Gastrocnemius medialis (tissue), 4 donors: ENCODE results near the gene APBA3. TPM values are rescaled to one million over a fixed set of nuclear protein-coding genes. Genes with fewer than 3 reads are reported as not detected.

ENCODE experiments used
- ATAC-seq, 2 donors: fragments of 150-250 bp; one replicate each; pipeline ENCODE4 v1.9.1; 2016
- DNase-seq, 2 donors: peaks; one replicate each; pipeline ENCODE4 v3.0.0-alpha.2; 2019
- H3K27ac ChIP-seq, 4 donors: fragments of 200-600 bp; sonication (generic); 1 replicate in 1 of 4; 2 replicates in 3 of 4; pipeline ENCODE4 v1.5.1; 2016 to 2018; ENCODE audit warnings: mild to moderate bottlenecking in 2 of 4, moderate library complexity in 1 of 4
- H3K27me3 ChIP-seq, 3 donors: fragments of 200-600 bp; sonication (generic) in 2 of 3; 1 replicate in 1 of 3; 2 replicates in 2 of 3; pipeline versions ENCODE4 v1.5.1 to v1.6.0; 2016 to 2019; ENCODE audit warnings: mild to moderate bottlenecking in 1 of 3, moderate library complexity in 1 of 3
- H3K36me3 ChIP-seq, 2 donors: fragments of 200-600 bp; sonication (generic) in 1 of 2; one replicate each; pipeline ENCODE4 v1.5.1; 2017 to 2018
- H3K4me1 ChIP-seq, 2 donors: fragments of 200-600 bp; sonication (generic) in 1 of 2; one replicate each; pipeline ENCODE4 v1.5.1; 2016 to 2017; ENCODE audit warnings: mild to moderate bottlenecking in 2 of 2
- H3K4me3 ChIP-seq, 4 donors: fragments of 200-600 bp; sonication (generic) in 3 of 4; 1 replicate in 1 of 4; 2 replicates in 3 of 4; pipeline ENCODE4 v1.5.1; 2016 to 2019; ENCODE audit warnings: mild to moderate bottlenecking in 2 of 4
- H3K9me3 ChIP-seq, 3 donors: fragments of 200-600 bp; sonication (generic) in 2 of 3; 1 replicate in 1 of 3; 2 replicates in 2 of 3; pipeline ENCODE4 v1.5.1; 2016 to 2019
- CTCF ChIP-seq, 5 experiments: fragments of 450-650 bp in 3 of 5; fragments of 200-600 bp in 2 of 5; sonication (generic) in 2 of 5; IDR thresholded peaks in 4 of 5; conservative IDR thresholded peaks in 1 of 5; 1 replicate in 4 of 5; 2 replicates in 1 of 5; pipeline ENCODE4 v1.5.1; 2016 to 2019; ENCODE audit warnings: antibody characterized with exemption in 5 of 5, mild to moderate bottlenecking in 3 of 5, moderate library complexity in 3 of 5
- POLR2A ChIP-seq, 2 donors: fragments of 450-650 bp; IDR thresholded peaks; one replicate each; pipeline ENCODE4 v1.6.1; 2017; ENCODE audit warnings: antibody characterized with exemption in 2 of 2, mild to moderate bottlenecking in 2 of 2, moderate library complexity in 2 of 2
- in situ Hi-C, 4 donors: fragments of 200-750 bp; cut with MboI; loops; one replicate each; pipeline versions ENCODE4 v1.15.0 to v1.8.0; 2017; ENCODE audit warnings: low sequenced_read_pairs in 4 of 4
- intact Hi-C: fragments of 100-400 bp; cut with DNase I; formaldehyde crosslinking; loops from one replicate; pipeline ENCODE4 v1.15.1; 2023; ENCODE audit warnings: low total_unique reads
- total RNA-seq, 4 donors: library from RNA; depleted of rRNA; stranded (reverse); fragments of >200 nt; gene quantifications; one replicate each; pipeline versions ENCODE4 v1.1.0 to v1.2.3, GENCODE V29; 2016

Gene APBA3
- total RNA-seq, 4 donors from 2014 or later = 14.0 to 29.6 (median 27.4) TPM

GRCh38 chr19:3736106-3736724 is 25.3 kb downstream of the APBA3 start:
- in situ Hi-C loops (no loop called here), intact Hi-C loops (no loop called here)
- no peaks in the 10 kb centered on the region for H3K36me3 ChIP-seq
- no peak overlapping the region for H3K4me3 ChIP-seq
- H3K9me3 ChIP-seq = no peaks in the 10 kb centered on the region
- no peaks in the 10 kb centered on the region for H3K4me1 ChIP-seq
- peaks cover 0 to 6% (median 4%) of the 10 kb centered on the region in 3 donors for H3K27me3 ChIP-seq
- DNase-seq (no peak), ATAC-seq (no peak)
- H3K27ac ChIP-seq = no peak overlapping the region
- TF ChIP-seq POLR2A (IDR thresholded peaks at IDR 0.05) (no peak), CTCF (IDR thresholded peaks at IDR 0.05 in 4 of 5, conservative IDR thresholded peaks at IDR 0.05 in 1 of 5) (no peak)

DNA sequence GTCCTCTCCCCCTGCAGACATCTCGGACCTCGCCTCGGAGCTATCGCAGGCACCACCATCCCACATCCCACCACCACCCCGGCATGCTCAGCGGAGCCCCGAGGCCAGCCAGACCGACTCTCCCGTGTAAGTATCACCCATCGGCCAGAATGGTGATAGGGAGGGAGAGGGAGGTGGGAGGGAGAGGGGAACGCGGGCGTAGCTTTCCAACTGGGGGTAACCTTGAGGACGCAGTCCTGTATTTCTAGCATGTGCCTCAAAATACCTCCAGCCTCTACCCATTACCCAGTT is 27.2 kb downstream of the APBA3 start:
- intact Hi-C loops = no loop called here
- no peak overlapping the region for H3K4me3 ChIP-seq
- TF ChIP-seq CTCF (IDR thresholded peaks at IDR 0.05 in 4 of 5, conservative IDR thresholded peaks at IDR 0.05 in 1 of 5) = no peak
- no peak for TF ChIP-seq POLR2A (IDR thresholded peaks at IDR 0.05)
- no peak overlapping the region for H3K27ac ChIP-seq
- in situ Hi-C loops = no loop called here
- no peaks in the 10 kb centered on the region for H3K9me3 ChIP-seq
- no peaks in the 10 kb centered on the region for H3K36me3 ChIP-seq
- H3K4me1 ChIP-seq = no peaks in the 10 kb centered on the region
- ATAC-seq (no peak), DNase-seq (no peak)
- peaks cover 0 to 4% (median 4%) of the 10 kb centered on the region in 3 donors for H3K27me3 ChIP-seq

DNA sequence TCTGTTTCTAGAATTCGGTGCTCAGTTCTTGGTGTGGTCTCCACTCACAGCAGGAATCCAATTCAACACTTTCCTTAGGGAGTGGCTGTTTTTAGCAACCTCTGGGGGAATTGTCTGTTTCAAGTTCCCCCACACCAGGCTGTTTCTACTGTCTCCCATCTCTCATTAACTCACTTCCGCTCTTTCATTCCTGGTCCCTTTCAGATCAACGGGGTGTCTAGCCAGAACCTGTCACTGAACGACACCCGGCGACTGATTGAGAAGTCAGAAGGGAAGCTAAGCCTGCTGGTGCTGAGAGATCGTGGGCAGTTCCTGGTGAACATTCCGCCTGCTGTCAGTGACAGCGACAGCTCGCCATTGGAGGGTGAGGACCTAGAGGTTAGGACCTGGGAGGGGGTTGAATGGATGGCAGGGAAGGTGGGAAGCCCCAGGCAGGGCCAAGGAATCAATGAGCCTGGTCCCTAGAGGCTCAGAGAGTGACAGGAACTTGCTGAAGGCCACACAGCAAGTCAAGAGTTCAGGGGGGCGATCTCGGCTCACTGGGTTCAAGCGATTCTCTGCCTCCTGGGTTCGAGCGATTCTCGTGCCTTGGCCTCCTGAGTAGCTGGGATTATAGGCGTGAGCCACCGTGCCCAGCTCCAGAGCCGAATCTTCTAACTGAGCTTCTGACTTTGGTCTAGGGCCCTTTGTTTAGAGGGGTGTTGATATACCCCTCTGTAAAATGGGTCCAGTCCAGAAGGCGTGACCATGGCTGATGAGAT is 27.8 kb downstream of the APBA3 start:
- TF ChIP-seq CTCF (IDR thresholded peaks at IDR 0.05 in 4 of 5, conservative IDR thresholded peaks at IDR 0.05 in 1 of 5) (no peak), POLR2A (IDR thresholded peaks at IDR 0.05) (no peak)
- in situ Hi-C loops (no loop called here), intact Hi-C loops (no loop called here)
- Histone ChIP-seq H3K27me3 (peaks cover 0 to 4% (median 4%) of the 10 kb centered on the region in 3 donors), H3K36me3 (no peaks in the 10 kb centered on the region), H3K9me3 (no peaks in the 10 kb centered on the region), H3K27ac (no peak overlapping the region), H3K4me3 (no peak overlapping the region), H3K4me1 (no peaks in the 10 kb centered on the region)
- no peak for ATAC-seq
- no peak for DNase-seq

- in situ Hi-C loops = no loop called here
- intact Hi-C loops = no loop called here
- Histone ChIP-seq H3K4me1 (no peaks in the 10 kb centered on the region), H3K27me3 (peaks cover 0 to 4% (median 0%) of the 10 kb centered on the region in 3 donors), H3K4me3 (no peak overlapping the region), H3K9me3 (no peaks in the 10 kb centered on the region), H3K27ac (no peak overlapping the region), H3K36me3 (no peaks in the 10 kb centered on the region)
- DNase-seq (no peak), ATAC-seq (no peak)
- TF ChIP-seq CTCF (IDR thresholded peaks at IDR 0.05 in 4 of 5, conservative IDR thresholded peaks at IDR 0.05 in 1 of 5) = no peak
- TF ChIP-seq POLR2A (IDR thresholded peaks at IDR 0.05) = no peak
These were observed 29.4 kb downstream of the APBA3 start for GRCh38 chr19:3732108-3732507.
